Measurements from ENCODE around the gene LIMS4.
"Not testable (repeated sequence)": the region's sequence is repeated elsewhere in the genome, so short reads cannot be mapped to it uniquely, and the experiment has no call there.

The LIMS4 gene

GRCh38 chr2:110465312-110465711, 7.3 kb downstream of the LIMS4 start:
- H3K4me3 ChIP-seq; H3K36me3 ChIP-seq; intact Hi-C loops (cut with DNase I; ENCODE audit: low total_unique reads); H3K9me3 ChIP-seq; H3K27ac ChIP-seq; H3K4me1 ChIP-seq; H3K27me3 ChIP-seq; DNase-seq: not testable (repeated sequence)

DNA sequence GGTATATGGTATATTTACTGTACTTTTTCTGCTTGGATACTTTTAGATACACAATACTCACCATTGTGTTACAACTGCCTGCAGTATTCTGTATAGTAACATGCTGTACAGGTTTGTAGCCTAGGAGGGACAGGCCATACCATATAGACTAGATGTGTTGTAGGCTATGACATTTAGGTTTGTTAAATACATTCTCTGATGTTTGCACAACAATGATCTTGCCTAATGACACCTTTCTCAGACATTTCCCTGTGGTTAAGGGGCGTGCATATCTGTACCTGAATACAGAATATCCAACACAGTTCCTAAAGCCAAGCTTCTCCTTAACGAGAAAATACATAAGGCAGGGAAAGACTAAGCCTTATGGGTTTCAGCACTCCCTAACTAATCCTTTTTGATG, 10.2 kb downstream of the LIMS4 start:
- DNase-seq; intact Hi-C loops (cut with DNase I; ENCODE audit: low total_unique reads); H3K9me3 ChIP-seq: not testable (repeated sequence)

DNA sequence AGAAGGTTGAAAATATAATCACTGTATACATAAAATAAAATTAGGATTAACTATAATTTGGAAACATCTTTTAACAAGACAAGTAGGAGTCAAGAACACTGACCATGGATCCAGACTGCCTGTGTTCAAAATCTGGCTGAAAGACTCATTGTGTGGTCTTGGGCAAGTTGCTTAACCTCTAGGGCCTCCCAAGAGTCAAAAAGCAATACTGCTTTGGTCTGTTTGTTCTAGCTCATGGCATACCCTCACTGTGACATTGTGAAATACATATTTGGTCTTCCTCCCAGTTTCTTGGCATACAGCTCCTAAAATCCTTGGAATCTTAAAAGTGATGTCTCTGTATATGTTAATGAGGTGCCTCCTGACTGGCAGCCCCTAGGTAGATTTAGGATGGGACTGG, 12.3 kb downstream of the LIMS4 start:
- DNase-seq; H3K4me3 ChIP-seq; H3K36me3 ChIP-seq; H3K27ac ChIP-seq; H3K4me1 ChIP-seq; intact Hi-C loops (cut with DNase I; ENCODE audit: low total_unique reads); H3K27me3 ChIP-seq; H3K9me3 ChIP-seq: not testable (repeated sequence)

More for the DNA sequence above, 10.2 kb downstream of the LIMS4 start:
- H3K27ac ChIP-seq, H3K4me3 ChIP-seq, H3K27me3 ChIP-seq, H3K4me1 ChIP-seq, H3K36me3 ChIP-seq: not testable (repeated sequence)

- H3K36me3 ChIP-seq; H3K9me3 ChIP-seq; H3K27ac ChIP-seq; intact Hi-C loops (cut with DNase I; ENCODE audit: low total_unique reads); H3K4me3 ChIP-seq; H3K27me3 ChIP-seq; DNase-seq; H3K4me1 ChIP-seq: not testable (repeated sequence)
Measured at GRCh38 chr2:110457214-110457590, 15.4 kb downstream of the LIMS4 start.

GRCh38 chr2:110456291-110457213, 16.1 kb downstream of the LIMS4 start:
- H3K4me1 ChIP-seq; DNase-seq; intact Hi-C loops (cut with DNase I; ENCODE audit: low total_unique reads): not testable (repeated sequence)

GRCh38 chr2:110455080-110455670, 17.4 kb downstream of the LIMS4 start:
- H3K27ac ChIP-seq; H3K9me3 ChIP-seq; H3K27me3 ChIP-seq; H3K4me3 ChIP-seq; H3K4me1 ChIP-seq; H3K36me3 ChIP-seq; intact Hi-C loops (cut with DNase I; ENCODE audit: low total_unique reads); DNase-seq: not testable (repeated sequence)

More at GRCh38 chr2:110456291-110457213, 16.1 kb downstream of the LIMS4 start:
- not testable (repeated sequence) for H3K36me3 ChIP-seq, H3K27me3 ChIP-seq, H3K4me3 ChIP-seq, H3K9me3 ChIP-seq, H3K27ac ChIP-seq

- DNase-seq; H3K36me3 ChIP-seq; H3K9me3 ChIP-seq; H3K27ac ChIP-seq; intact Hi-C loops (cut with DNase I; ENCODE audit: low total_unique reads); H3K27me3 ChIP-seq; H3K4me1 ChIP-seq; H3K4me3 ChIP-seq: not testable (repeated sequence)
Measured at GRCh38 chr2:110450951-110451350, 21.7 kb downstream of the LIMS4 start.

DNA sequence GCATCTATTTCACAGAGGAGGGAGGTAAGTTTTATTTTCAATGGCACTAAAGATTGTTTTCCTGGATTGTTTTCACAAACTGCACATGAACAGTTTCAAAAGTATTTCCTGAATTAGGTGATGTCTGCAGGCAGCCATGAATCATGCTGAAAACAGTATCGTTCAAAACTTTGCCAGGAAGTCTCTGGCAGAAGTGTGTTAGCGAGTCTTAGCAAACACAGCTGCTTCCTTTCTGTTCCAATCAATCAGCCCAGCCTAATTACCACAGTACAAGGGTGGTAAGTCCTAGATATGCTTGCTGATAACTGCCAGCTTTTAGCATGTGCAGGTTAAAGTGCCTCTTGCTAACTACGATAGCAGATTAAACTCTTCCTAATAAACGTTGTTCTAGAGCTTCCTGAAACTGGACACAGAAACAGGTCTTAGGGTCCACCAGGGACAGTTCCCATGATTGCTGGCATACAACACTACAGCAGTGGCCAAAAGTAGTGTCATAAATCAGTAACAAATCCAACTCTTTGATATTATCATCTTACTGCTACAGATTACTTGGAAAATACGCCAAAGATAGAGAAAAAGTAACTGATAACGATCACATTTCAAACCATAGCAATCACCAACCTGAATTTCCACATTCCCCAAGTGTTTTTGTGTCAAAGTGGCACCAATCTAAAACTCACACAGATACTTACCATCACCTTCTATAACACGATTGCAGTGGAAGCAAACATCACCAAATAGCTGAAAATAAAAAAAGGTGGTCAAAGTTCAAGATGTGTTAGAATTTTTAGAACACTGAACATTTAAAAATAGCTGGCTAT, 23.3 kb downstream of the LIMS4 start:
- H3K4me1 ChIP-seq; DNase-seq; H3K36me3 ChIP-seq; intact Hi-C loops (cut with DNase I; ENCODE audit: low total_unique reads); H3K4me3 ChIP-seq; H3K27me3 ChIP-seq; H3K27ac ChIP-seq; H3K9me3 ChIP-seq: not testable (repeated sequence)

- H3K27ac ChIP-seq; H3K36me3 ChIP-seq; DNase-seq; H3K9me3 ChIP-seq; H3K27me3 ChIP-seq; H3K4me3 ChIP-seq; intact Hi-C loops (cut with DNase I; ENCODE audit: low total_unique reads); H3K4me1 ChIP-seq: not testable (repeated sequence)
Measured at GRCh38 chr2:110446644-110447043, 26.0 kb downstream of the LIMS4 start.

DNA sequence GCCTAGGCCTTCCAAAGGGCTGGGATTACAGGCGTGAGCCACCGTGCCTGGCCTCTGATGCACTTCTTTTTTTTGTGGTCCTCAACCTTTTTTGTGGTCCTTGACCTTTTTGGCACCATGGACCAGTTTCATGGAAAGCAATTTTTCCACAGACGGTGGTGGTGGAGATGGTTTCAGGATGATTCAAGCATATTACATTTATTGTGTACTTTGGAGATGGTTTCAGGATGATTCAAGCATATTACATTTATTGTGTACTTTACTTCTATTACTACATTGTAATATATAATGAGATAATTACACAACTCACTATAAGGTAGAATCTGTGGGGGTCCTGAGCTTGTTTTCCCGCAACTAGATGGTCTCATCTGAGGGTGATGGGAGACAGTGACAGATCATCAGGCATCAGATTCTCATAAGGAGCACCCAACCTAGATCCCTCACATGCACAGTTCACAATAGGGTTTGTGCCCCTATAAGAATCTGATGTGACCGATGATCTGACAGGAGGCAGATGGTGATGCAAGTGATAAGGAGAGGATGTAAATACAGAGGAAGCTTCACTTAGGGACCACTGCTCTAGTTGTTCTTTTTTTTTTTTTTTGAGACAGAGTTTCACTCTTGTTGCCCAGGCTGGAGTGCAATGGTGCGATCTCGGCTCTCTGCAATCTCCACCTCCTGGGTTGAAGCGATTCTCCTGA, 29.2 kb downstream of the LIMS4 start:
- intact Hi-C loops (cut with DNase I; ENCODE audit: low total_unique reads); H3K9me3 ChIP-seq; H3K4me3 ChIP-seq; H3K4me1 ChIP-seq; H3K36me3 ChIP-seq; H3K27ac ChIP-seq; DNase-seq; H3K27me3 ChIP-seq: not testable (repeated sequence)

GRCh38 chr2:110441905-110442304, 30.7 kb downstream of the LIMS4 start:
- H3K4me1 ChIP-seq; H3K4me3 ChIP-seq; H3K9me3 ChIP-seq; H3K27ac ChIP-seq; H3K36me3 ChIP-seq; DNase-seq; H3K27me3 ChIP-seq; intact Hi-C loops (cut with DNase I; ENCODE audit: low total_unique reads): not testable (repeated sequence)

GRCh38 chr2:110434565-110434964, 38.1 kb downstream of the LIMS4 start:
- DNase-seq; intact Hi-C loops (cut with DNase I; ENCODE audit: low total_unique reads); H3K4me3 ChIP-seq; H3K27me3 ChIP-seq; H3K9me3 ChIP-seq; H3K36me3 ChIP-seq; H3K4me1 ChIP-seq; H3K27ac ChIP-seq: not testable (repeated sequence)

DNA sequence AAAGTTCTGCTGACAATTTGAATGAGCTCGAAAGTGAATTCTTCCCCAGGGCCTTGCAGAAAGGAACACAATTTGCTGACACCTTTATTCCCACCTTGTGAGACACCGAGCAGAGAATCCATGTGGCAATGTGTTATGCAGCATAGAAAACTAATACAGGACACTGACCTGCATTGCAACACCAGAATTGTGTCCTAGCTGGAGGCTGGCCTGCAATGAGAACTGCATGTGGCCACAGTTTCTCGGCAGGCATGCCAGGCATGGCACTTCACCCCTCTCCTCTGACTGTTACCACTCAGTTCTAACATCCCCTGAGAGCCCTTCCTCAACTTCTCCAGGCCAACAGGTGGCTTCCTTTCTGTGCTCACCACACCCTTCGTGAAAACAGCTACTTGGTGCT, 46.9 kb downstream of the LIMS4 start:
- H3K4me3 ChIP-seq; H3K27ac ChIP-seq; H3K9me3 ChIP-seq; DNase-seq; H3K27me3 ChIP-seq; H3K4me1 ChIP-seq; H3K36me3 ChIP-seq; intact Hi-C loops (cut with DNase I; ENCODE audit: low total_unique reads): not testable (repeated sequence)
